HAP-1 (cell line): Measurements from ENCODE around the gene USP51.
"Not testable (repeated sequence)": the region's sequence is repeated elsewhere in the genome, so short reads cannot be mapped to it uniquely, and the experiment has no call there.

Experiments used
- DNase-seq, 2 experiments: peaks; one replicate each; pipeline ENCODE4 v3.0.0-alpha.2; 2016 to 2020; ENCODE audit warnings: low spot score in 2 of 2
- H3K27me3 ChIP-seq: fragments of 250-450 bp; sonication (Bioruptor Pico); 2 replicates; pipeline ENCODE4 v1.5.1; 2020; ENCODE audit warnings: low read depth, mild to moderate bottlenecking, moderate library complexity
- H3K36me3 ChIP-seq: fragments of 250-450 bp; sonication (Bioruptor Pico); replicated peaks from 2 replicates; pipeline ENCODE4 v1.5.1; 2020; ENCODE audit warnings: mild to moderate bottlenecking
- H3K4me1 ChIP-seq: fragments of 250-450 bp; sonication (Bioruptor Pico); 2 replicates; pipeline ENCODE4 v1.5.1; 2020; ENCODE audit warnings: mild to moderate bottlenecking
- H3K4me3 ChIP-seq: fragments of 250-450 bp; sonication (Bioruptor Pico); 2 replicates; pipeline ENCODE4 v1.5.1; 2020; ENCODE audit warnings: mild to moderate bottlenecking, moderate library complexity
- H3K9me3 ChIP-seq: fragments of 250-450 bp; sonication (Bioruptor Pico); 2 replicates; pipeline ENCODE4 v1.5.1; 2020; ENCODE audit warnings: mild to moderate bottlenecking, moderate library complexity
- in situ Hi-C: fragments of 300-500 bp; cut with MboI; formaldehyde crosslinking; loops from 3 replicates; pipeline ENCODE4 v1.14.3; 2020; ENCODE audit warnings: low sequenced_read_pairs, inconsistent platforms, mixed read lengths

USP51 gene

DNA sequence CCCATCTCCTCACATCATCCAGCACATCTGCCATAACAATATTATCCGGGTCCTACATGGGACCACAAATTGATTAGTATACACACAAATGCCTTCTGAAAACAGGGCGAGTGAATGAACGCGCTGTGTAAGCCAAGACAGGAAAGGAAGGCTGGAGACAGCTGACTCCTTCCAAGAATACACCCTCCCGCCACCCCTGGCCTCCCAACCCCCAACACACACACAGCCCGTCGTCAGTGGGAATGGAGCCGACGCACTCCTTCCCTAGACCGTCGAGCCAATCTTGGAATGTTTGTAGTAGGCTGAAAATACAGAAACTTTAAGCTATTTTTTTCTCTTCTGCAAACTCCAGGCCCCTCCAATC, 38.0 kb downstream of the USP51 start:
- Histone ChIP-seq H3K4me1 (peaks cover 3% of the 10 kb centered on the region; the same call in 1 of the 2 replicates), H3K36me3 (no peaks in the 10 kb centered on the region), H3K27me3 (no peaks in the 10 kb centered on the region), H3K4me3 (peak overlapping the region; percentile 43), H3K9me3 (no peaks in the 10 kb centered on the region)
- no peak for DNase-seq
- in situ Hi-C loops, result no loop called here

DNA sequence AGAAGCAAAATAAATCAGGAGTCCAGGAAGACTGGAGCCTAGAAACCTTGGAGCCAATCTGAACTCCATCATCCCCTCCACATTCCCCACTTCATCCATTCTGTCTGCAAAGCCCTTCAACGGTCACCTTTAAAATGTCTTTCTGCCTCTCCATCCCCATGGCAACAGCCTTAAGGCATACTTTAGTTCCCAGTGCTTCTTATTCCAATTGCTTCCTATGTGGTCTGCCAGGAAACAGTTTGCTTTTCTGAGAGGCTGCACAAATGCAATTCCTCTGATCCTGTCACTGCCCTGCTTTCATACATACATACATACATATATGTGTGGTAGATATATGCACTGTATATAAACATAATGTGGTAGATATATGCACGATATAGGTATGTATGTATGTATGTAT, 38.5 kb downstream of the USP51 start:
- no peak for DNase-seq
- in situ Hi-C loops, result no loop called here
- Histone ChIP-seq H3K36me3 (no peaks in the 10 kb centered on the region), H3K9me3 (no peaks in the 10 kb centered on the region), H3K4me1 (peaks cover 3% of the 10 kb centered on the region; the same call in 1 of the 2 replicates), H3K27me3 (no peaks in the 10 kb centered on the region), H3K4me3 (no peak overlapping the region)

DNA sequence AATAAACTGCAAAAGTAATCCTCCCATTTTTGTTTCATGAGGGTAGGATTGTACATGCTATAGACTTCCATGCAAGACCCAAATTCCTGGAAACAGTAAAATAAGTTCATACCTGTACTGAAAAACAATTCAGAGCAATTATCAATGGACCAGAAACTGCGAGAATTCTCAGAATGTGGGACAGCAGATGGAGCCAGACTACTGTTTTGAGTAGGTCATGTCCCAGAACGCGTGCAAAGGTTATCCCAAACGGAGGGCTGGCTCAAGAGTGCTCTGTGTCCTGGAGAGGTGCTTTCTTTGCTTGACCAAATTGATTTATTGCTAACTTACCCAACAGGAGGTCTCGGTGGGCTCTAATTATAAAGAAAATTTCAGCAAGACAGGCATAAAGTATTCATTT, 39.4 kb downstream of the USP51 start:
- no peak for DNase-seq
- Histone ChIP-seq H3K9me3 (no peaks in the 10 kb centered on the region), H3K4me3 (no peak overlapping the region), H3K4me1 (peaks cover 3% of the 10 kb centered on the region; the same call in 1 of the 2 replicates), H3K36me3 (no peaks in the 10 kb centered on the region), H3K27me3 (no peaks in the 10 kb centered on the region; the same call in 1 of the 2 replicates)
- in situ Hi-C loops, result no loop called here

DNA sequence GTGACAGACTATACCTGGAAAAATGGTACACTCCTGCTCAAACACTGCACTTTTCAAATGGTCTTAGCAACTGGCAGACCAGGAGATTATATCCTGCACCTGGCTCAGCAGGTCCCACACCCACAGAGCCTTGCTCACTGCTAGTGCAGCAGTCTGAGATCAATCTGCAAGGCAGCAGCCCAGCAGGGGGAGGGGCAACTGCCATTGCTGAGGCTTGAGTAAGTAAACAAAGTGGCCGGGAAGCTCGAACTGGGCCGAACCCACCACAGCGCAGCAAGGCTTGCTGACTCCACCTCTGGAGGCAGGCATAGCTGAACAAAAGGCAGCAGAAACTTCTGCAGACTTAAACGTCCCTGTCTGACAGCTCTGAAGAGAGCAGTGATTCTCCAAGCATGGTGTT, 46.2 kb downstream of the USP51 start:
- H3K36me3 ChIP-seq, H3K27me3 ChIP-seq, H3K4me1 ChIP-seq, in situ Hi-C loops, H3K4me3 ChIP-seq, H3K9me3 ChIP-seq, DNase-seq: not testable (repeated sequence)
